H1 (cell line): ENCODE data around the gene TRAF3IP1. TPM values are rescaled to one million over a fixed set of nuclear protein-coding genes. Genes with fewer than 3 reads are reported as not detected.

ENCODE experiments used
- CTCF ChIA-PET: fragments of 300-600 bp; sonication (Branson Sonifier 250); formaldehyde crosslinking; loops from one replicate; lab custom pipeline; 2021; ENCODE audit not compliant: partially characterized antibody; lab: Charles Lee
- POLR2A ChIA-PET: fragments of 300-600 bp; sonication (Branson Sonifier 250); formaldehyde crosslinking; loops from one replicate; lab custom pipeline; 2021; ENCODE audit warnings: inconsistent platforms; ENCODE audit not compliant: partially characterized antibody; lab: Charles Lee
- DNase-seq, 2 experiments: peaks; one replicate each; pipeline versions ENCODE4 v3.0.0 to v3.0.0-alpha.2; 2010 to 2022; ENCODE audit warnings: low spot score in 2 of 2, low read depth in 1 of 2, mixed read lengths in 1 of 2
- FAIRE-seq: peaks from 2 replicates; lab custom pipeline; 2011; peaks lifted over from hg19 to GRCh38; lab: Jason Lieb, UNC
- H2AFZ ChIP-seq: 2 replicates; pipeline ENCODE4 v1.8.1; 2012; ENCODE audit warnings: low read length, inconsistent platforms
- H2AK5ac ChIP-seq: 2 replicates; pipeline ENCODE4 v1.6.1; 2013; ENCODE audit warnings: low read depth, low read length
- H2BK120ac ChIP-seq: replicated peaks from 2 replicates; pipeline ENCODE3; 2013; ENCODE audit warnings: low read depth, low read length, inconsistent platforms
- H2BK12ac ChIP-seq: 2 replicates; pipeline ENCODE4 v1.6.1; 2013; ENCODE audit warnings: low read depth, low read length
- H2BK15ac ChIP-seq: 2 replicates; pipeline ENCODE4 v1.6.1; 2013; ENCODE audit warnings: low read length
- H2BK20ac ChIP-seq: 2 replicates; pipeline ENCODE4 v1.6.1; 2013; ENCODE audit warnings: low read length
- H2BK5ac ChIP-seq: 2 replicates; pipeline ENCODE4 v1.6.1; 2013; ENCODE audit warnings: low read depth, low read length
- H3K14ac ChIP-seq: 2 replicates; pipeline ENCODE4 v1.6.1; 2013; ENCODE audit warnings: inconsistent platforms; ENCODE audit not compliant: insufficient read length
- H3K18ac ChIP-seq: 2 replicates; pipeline ENCODE4 v1.6.1; 2013; ENCODE audit warnings: low read length; ENCODE audit errors: extremely low read depth
- H3K23ac ChIP-seq: 2 replicates; pipeline ENCODE4 v1.6.1; 2013; ENCODE audit warnings: inconsistent platforms; ENCODE audit not compliant: insufficient read length
- H3K23me2 ChIP-seq: 2 replicates; pipeline ENCODE4 v1.6.1; 2013; ENCODE audit warnings: low read depth, low read length
- H3K27ac ChIP-seq: 2 replicates; pipeline ENCODE4 v1.6.1; 2011; ENCODE audit warnings: low read depth, low read length, inconsistent platforms
- H3K27me3 ChIP-seq, 4 experiments: replicated peaks in 1 of 4; 1 replicate in 1 of 4; 2 replicates in 3 of 4; pipeline versions ENCODE4 v1.6.1 to v1.8.1; 2011 to 2013; ENCODE audit warnings: low read length in 3 of 4, mild to moderate bottlenecking in 3 of 4, inconsistent platforms in 2 of 4, mixed read lengths in 2 of 4, moderate library complexity in 1 of 4; ENCODE audit not compliant: control insufficient read depth in 3 of 4, insufficient read depth in 3 of 4; ENCODE audit errors: extremely low read depth in 1 of 4
- H3K36me3 ChIP-seq, 4 experiments: 2 replicates each; pipeline versions ENCODE4 v1.6.1 to v1.8.1; 2011 to 2013; ENCODE audit warnings: mild to moderate bottlenecking in 4 of 4, low read length in 3 of 4, moderate library complexity in 2 of 4, control low read depth in 1 of 4, inconsistent platforms in 1 of 4; ENCODE audit not compliant: insufficient read depth in 4 of 4, control insufficient read depth in 2 of 4
- H3K4ac ChIP-seq: replicated peaks from 2 replicates; pipeline ENCODE3; 2013; ENCODE audit warnings: low read length, low read depth, mixed read lengths, inconsistent platforms; ENCODE audit not compliant: insufficient read length
- H3K4me1 ChIP-seq, 4 experiments: replicated peaks in 1 of 4; 1 replicate in 1 of 4; 2 replicates in 3 of 4; pipeline versions ENCODE4 v1.6.1 to v1.8.1; 2011 to 2013; ENCODE audit warnings: low read length in 3 of 4, inconsistent platforms in 2 of 4, mixed read lengths in 1 of 4; ENCODE audit not compliant: insufficient read depth in 4 of 4, control insufficient read depth in 3 of 4
- H3K4me2 ChIP-seq, 2 experiments: 2 replicates each; pipeline versions ENCODE4 v1.6.1 to v1.8.1; 2011 to 2013; ENCODE audit warnings: low read depth in 2 of 2, low read length in 2 of 2, control low read depth in 1 of 2, inconsistent platforms in 1 of 2, mild to moderate bottlenecking in 1 of 2; ENCODE audit not compliant: insufficient read depth in 1 of 2
- H3K4me3 ChIP-seq, 4 experiments: fragments of 200-600, 300-600 bp in 1 of 4; sonication (generic), shearing (Covaris generic), sonication (Bioruptor Twin) in 1 of 4; 2 replicates each; pipeline versions ENCODE4 v1.5.1 to v1.8.1; 2011 to 2016; ENCODE audit warnings: low read length in 4 of 4, low read depth in 3 of 4, control low read depth in 2 of 4, inconsistent platforms in 2 of 4, mild to moderate bottlenecking in 2 of 4, mixed read lengths in 1 of 4, moderate library complexity in 1 of 4; ENCODE audit not compliant: insufficient read depth in 2 of 4; ENCODE audit errors: extremely low read depth in 1 of 4
- H3K56ac ChIP-seq: replicated peaks from 2 replicates; pipeline ENCODE3; 2013; ENCODE audit warnings: low read depth, mild to moderate bottlenecking, mixed read lengths, low read length, inconsistent platforms; ENCODE audit not compliant: insufficient read length
- H3K79me1 ChIP-seq: 2 replicates; pipeline ENCODE4 v1.6.1; 2013; ENCODE audit warnings: low read depth, low read length, control low read depth
- H3K79me2 ChIP-seq, 2 experiments: 2 replicates each; pipeline versions ENCODE4 v1.6.1 to v1.8.1; 2012 to 2013; ENCODE audit warnings: low read length in 2 of 2, mild to moderate bottlenecking in 2 of 2, inconsistent platforms in 1 of 2; ENCODE audit not compliant: insufficient read depth in 2 of 2, control insufficient read depth in 1 of 2
- H3K9ac ChIP-seq, 4 experiments: replicated peaks in 1 of 4; 1 replicate in 1 of 4; 2 replicates in 3 of 4; pipeline versions ENCODE4 v1.6.1 to v1.8.1; 2011 to 2013; ENCODE audit warnings: low read depth in 3 of 4, low read length in 3 of 4, control low read depth in 2 of 4, mild to moderate bottlenecking in 2 of 4, moderate library complexity in 2 of 4, inconsistent platforms in 1 of 4; ENCODE audit errors: extremely low read depth in 1 of 4
- H3K9me3 ChIP-seq, 2 experiments: 2 replicates each; pipeline versions ENCODE4 v1.6.1 to v1.8.1; 2012 to 2013; ENCODE audit warnings: mild to moderate bottlenecking in 2 of 2, moderate library complexity in 2 of 2, control low read depth in 1 of 2, inconsistent platforms in 1 of 2, low read depth in 1 of 2, low read length in 1 of 2, mixed read lengths in 1 of 2; ENCODE audit not compliant: insufficient read depth in 2 of 2
- H4K20me1 ChIP-seq, 2 experiments: replicated peaks in 1 of 2; 2 replicates each; pipeline versions ENCODE3 to v1.8.1; 2011 to 2013; ENCODE audit warnings: inconsistent platforms in 2 of 2, low read length in 2 of 2, mild to moderate bottlenecking in 1 of 2; ENCODE audit not compliant: insufficient read depth in 2 of 2, control insufficient read depth in 1 of 2
- H4K5ac ChIP-seq: 2 replicates; pipeline ENCODE4 v1.6.1; 2013; ENCODE audit warnings: low read length, low read depth, mixed read lengths, inconsistent platforms; ENCODE audit not compliant: insufficient read length
- H4K8ac ChIP-seq: 2 replicates; pipeline ENCODE4 v1.8.0; 2013; ENCODE audit warnings: mild to moderate bottlenecking, moderate library complexity, low read length, inconsistent platforms; ENCODE audit not compliant: insufficient read depth; ENCODE audit errors: extremely low read depth
- H4K91ac ChIP-seq: replicated peaks from 2 replicates; pipeline ENCODE3; 2013; ENCODE audit warnings: low read length, mixed read lengths, inconsistent platforms; ENCODE audit not compliant: insufficient read length
- CBX8 ChIP-seq: fragments of 300-800, 300-1000 bp; sonication (generic); IDR thresholded peaks from 2 replicates; pipeline ENCODE4 v1.7.1; 2016; ENCODE audit warnings: low read depth, low read length, borderline replicate concordance
- CEBPB ChIP-seq: IDR thresholded peaks from 2 replicates; pipeline ENCODE4 v1.6.1; 2012; ENCODE audit warnings: low read depth, low read length
- CHD1 ChIP-seq: IDR thresholded peaks from 2 replicates; pipeline ENCODE4 v1.6.1; 2012; ENCODE audit warnings: low read depth, low read length, improper control_type of control experiment
- HDAC2 ChIP-seq, 2 experiments: fragments of 300-600 bp in 1 of 2; sonication (generic) in 1 of 2; IDR thresholded peaks; 2 replicates each; pipeline ENCODE4 v1.6.1; 2011 to 2012; ENCODE audit warnings: low read depth in 2 of 2, low read length in 2 of 2, mild to moderate bottlenecking in 2 of 2, moderate library complexity in 2 of 2, borderline replicate concordance in 1 of 2, inconsistent platforms in 1 of 2
- JUN ChIP-seq: IDR thresholded peaks from 2 replicates; pipeline ENCODE4 v1.6.1; 2011; ENCODE audit warnings: low read depth, mild to moderate bottlenecking, improper control_type of control experiment, low read length
- KDM4A ChIP-seq: IDR thresholded peaks from one replicate; pipeline ENCODE4 v1.7.1; 2012; ENCODE audit warnings: low read depth, mild to moderate bottlenecking, moderate library complexity, low read length, inconsistent platforms; ENCODE audit not compliant: severe bottlenecking
- MAFK ChIP-seq: IDR thresholded peaks from 2 replicates; pipeline ENCODE4 v1.6.1; 2012; ENCODE audit warnings: low read depth, mild to moderate bottlenecking, improper control_type of control experiment, low read length
- POLR2AphosphoS5 ChIP-seq: IDR thresholded peaks from 2 replicates; pipeline ENCODE4 v1.6.1; 2011; ENCODE audit warnings: low read depth, low read length
- SRF ChIP-seq: IDR thresholded peaks from 2 replicates; pipeline ENCODE4 v1.6.1; 2011; ENCODE audit warnings: mild to moderate bottlenecking, low read depth, low read length, moderate library complexity
- TBP ChIP-seq: IDR thresholded peaks from 2 replicates; pipeline ENCODE4 v1.6.1; 2011; ENCODE audit warnings: low read depth, low read length, improper control_type of control experiment
- YY1 ChIP-seq: IDR thresholded peaks from 2 replicates; pipeline ENCODE4 v1.6.1; 2011; ENCODE audit warnings: low read depth, mild to moderate bottlenecking, low read length
- ZNF274 ChIP-seq: IDR thresholded peaks from 2 replicates; pipeline ENCODE4 v1.7.0; 2012; ENCODE audit warnings: low read length, borderline replicate concordance; ENCODE audit errors: extremely low read depth
- WGBS, 2 experiments: shearing (Covaris generic) in 1 of 2; methylation state at CpG; one replicate each; pipeline versions ENCODE4 v1.1.6 to v1.1.7; 2013 to 2015; ENCODE audit warnings: low lambda C conversion rate in 2 of 2, mixed read lengths in 2 of 2, inconsistent platforms in 1 of 2, low coverage in 1 of 2, missing lambda C conversion rate in 1 of 2; ENCODE audit not compliant: insufficient replicate concordance in 2 of 2, insufficient coverage in 1 of 2, insufficient read length in 1 of 2; ENCODE audit errors: extremely low coverage in 1 of 2, missing lambda C conversion rate in 1 of 2; 5-methylcytosine and 5-hydroxymethylcytosine counted together
- polyA plus RNA-seq, 7 experiments: library from polyadenylated mRNA; depleted of rRNA in 3 of 7; stranded (reverse) in 5 of 7; unstranded in 2 of 7; fragments of >200 nt in 5 of 7; fragments of 200-250 nt in 2 of 7; gene quantifications; 1 replicate in 5 of 7; 2 replicates in 1 of 7; 4 replicates in 1 of 7; pipeline versions ENCODE4 v1.2.1 to v1.2.3, GENCODE V29; 2011 to 2013; ENCODE audit warnings: missing spikeins in 2 of 7, mixed read lengths in 2 of 7
- total RNA-seq: library from RNA; stranded (reverse); fragmentation: NEBNext Ultra II Directional; extraction: Animal tissue kit (Norgen Biotek cat#: 25700); gene quantifications from 2 replicates; pipeline ENCODE4 v1.2.1, GENCODE V29; 2021
- TF ChIP-seq, protein P1 (sequence below): IDR thresholded peaks from 2 replicates; pipeline ENCODE4 v1.6.1; 2011; ENCODE audit warnings: low read depth, mild to moderate bottlenecking, low read length; ENCODE audit not compliant: insufficient read depth

The TRAF3IP1 gene
- total and polyA plus RNA-seq, 2 of the 8 experiments (the other 6 are each of a cell fraction or from before 2014, with no cell fraction given) = 2.3 to 17.5 TPM

DNA sequence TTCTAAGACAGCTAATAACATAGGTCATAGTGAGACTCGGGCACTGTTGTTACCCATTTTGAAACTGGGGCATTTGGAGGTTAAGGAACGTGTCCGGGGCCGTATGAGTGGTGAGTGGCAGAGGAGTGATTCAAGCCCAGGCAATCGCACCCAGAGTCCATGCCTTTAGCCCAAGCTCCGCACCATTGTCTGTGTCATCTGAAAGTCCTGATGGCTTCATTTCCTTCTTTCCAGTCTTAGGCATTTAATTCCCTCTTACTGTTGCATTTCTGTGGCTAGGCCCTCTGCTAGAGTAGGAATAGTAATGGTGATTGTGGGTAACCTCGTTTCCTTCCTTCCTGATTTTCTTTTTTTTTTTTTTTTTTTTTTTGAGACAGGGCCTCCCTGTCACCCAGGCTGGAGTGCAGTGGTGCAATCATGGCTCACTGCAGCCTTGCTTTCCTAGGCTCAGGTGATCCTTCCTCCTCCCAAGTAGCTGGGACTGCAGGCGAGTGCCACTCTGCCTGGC, 56.6 kb downstream of the TRAF3IP1 start:
- Histone ChIP-seq H3K27me3 (no peaks in the 10 kb centered on the region), H3K4me3 (no peak overlapping the region), H3K23me2 (no peaks in the 10 kb centered on the region), H3K4me2 (no peak overlapping the region), H2BK120ac (no peak overlapping the region), H4K91ac (no peak overlapping the region), H2BK12ac (no peak overlapping the region), H3K4me1 (peaks cover 3 to 21% (median 12%) of the 10 kb centered on the region in 4 experiments), H3K14ac (no peak overlapping the region), H2BK15ac (0 out of 2 replicates have a peak overlapping the region, but pooled peaks have one; percentile 88), H2AFZ (no peak overlapping the region), H3K36me3 (no peaks in the 10 kb centered on the region), H2BK5ac (no peak overlapping the region; the same call in 1 of the 2 replicates), H2BK20ac (no peak overlapping the region), H4K20me1 (no peaks in the 10 kb centered on the region), H3K79me1 (no peaks in the 10 kb centered on the region), H3K56ac (no peak overlapping the region), H3K79me2 (no peaks in the 10 kb centered on the region), H3K9ac (no peak overlapping the region), H3K9me3 (no peaks in the 10 kb centered on the region), H3K27ac (no peak overlapping the region), H3K18ac (no peak overlapping the region; the same call in 1 of the 2 replicates), H4K5ac (no peak overlapping the region), H3K23ac (no peak overlapping the region), H2AK5ac (no peak overlapping the region), H4K8ac (no peak overlapping the region), H3K4ac (no peak overlapping the region)
- DNase-seq (no peak), FAIRE-seq (no peak)
- POLR2A ChIA-PET = interaction anchor here (0.6 to 1.0 kb wide), 2 partner anchors 10 to 43 kb away, joined by 4 read pairs; no protein-coding TSS in a partner anchor
- CTCF ChIA-PET = interaction anchor here (1.1 to 2.7 kb wide), 4 partner anchors 9 to 38 kb away, joined by 3 to 15 read pairs (median 8); no protein-coding TSS in a partner anchor
- WGBS, 2 experiments = 89% methylated on average over 8 of the region's 8 CpGs; no CpG with 5 or more reads in 1 of the 2 experiments
- TF ChIP-seq CEBPB (no peak), MAFK (no peak), CBX8 (no peak), SRF (no peak), KDM4A (no peak), JUN (no peak), HDAC2 (IDR thresholded peaks at IDR 0.05; ENCODE audit: borderline replicate concordance in 1 of 2, low read depth in 2 of 2, low read length in 2 of 2) (no peak), POLR2AphosphoS5 (no peak), CHD1 (no peak), TBP (no peak), YY1 (no peak), ZNF274 (no peak)
- TF ChIP-seq, protein P1, sequence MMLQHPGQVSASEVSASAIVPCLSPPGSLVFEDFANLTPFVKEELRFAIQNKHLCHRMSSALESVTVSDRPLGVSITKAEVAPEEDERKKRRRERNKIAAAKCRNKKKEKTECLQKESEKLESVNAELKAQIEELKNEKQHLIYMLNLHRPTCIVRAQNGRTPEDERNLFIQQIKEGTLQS = no peak
